ENCODE results near the gene WASHC4. TPM values are rescaled to one million over a fixed set of nuclear protein-coding genes. Genes with fewer than 3 reads are reported as not detected.

Gene WASHC4
- total and polyA plus RNA-seq, 2 donors (not counting 3 experiments of a cell fraction or from before 2014, with no cell fraction given): 30.4 to 123 TPM

- no peak for FAIRE-seq
- dilution Hi-C loops (cut with MboI; ENCODE audit: extremely low pct_ligation_motif_present, low sequenced_read_pairs) (no loop called here), intact Hi-C loops (cut with micrococcal nuclease) (loop anchor here (2.0 kb wide), 1 partner anchor 14 kb away; no protein-coding TSS in a partner anchor)
- peaks cover 12 to 50% of the 10 kb centered on the region in 2 experiments for H3K36me3 ChIP-seq (ENCODE audit: control insufficient read depth in 2 of 2, extremely low read depth in 1 of 2, insufficient read depth in 2 of 2, low read length in 2 of 2)
- H2AFZ ChIP-seq (ENCODE audit: low read depth, low read length): no peak overlapping the region
- H3K9me1 ChIP-seq (replicated peaks; ENCODE audit: control insufficient read depth, extremely low read depth, insufficient read depth, low read length): no peaks in the 10 kb centered on the region
- H3K27me3 ChIP-seq (ENCODE audit: control insufficient read depth in 2 of 2, insufficient read depth in 2 of 2, low read length in 2 of 2): no peaks in the 10 kb centered on the region
- H3K27ac ChIP-seq (ENCODE audit: insufficient read depth, low read depth, low read length): no peak overlapping the region
- BruUV-seq (replicated peaks): no TSS peak
- no peak overlapping the region for H3K4me3 ChIP-seq (replicated peaks in 1 of 3; ENCODE audit: insufficient read depth in 1 of 3, low read depth in 1 of 3, low read length in 3 of 3)
- POLR2A ChIA-PET: no interaction called here
- TF ChIP-seq POLR2A (IDR thresholded peaks at IDR 0.05; ENCODE audit: low read depth, low read length) (no peak), GATA2 (IDR thresholded peaks at IDR 0.05; ENCODE audit: insufficient read depth, insufficient read length, low read depth, low read length) (no peak), POLR2AphosphoS5 (IDR thresholded peaks at IDR 0.05; ENCODE audit: insufficient read depth, low read depth, low read length) (no peak), FOS (IDR thresholded peaks at IDR 0.05; ENCODE audit: borderline replicate concordance, insufficient read depth, low read length) (no peak), EZH2 (IDR thresholded peaks at IDR 0.05; ENCODE audit: borderline replicate concordance, low read depth, low read length, severe bottlenecking) (no peak), MYC (IDR thresholded peaks at IDR 0.05; ENCODE audit: low read depth, low read length) (no peak), JUN (IDR thresholded peaks at IDR 0.05; ENCODE audit: borderline replicate concordance, insufficient read depth, insufficient read length, low read depth) (no peak)
- TF ChIP-seq, protein P1, sequence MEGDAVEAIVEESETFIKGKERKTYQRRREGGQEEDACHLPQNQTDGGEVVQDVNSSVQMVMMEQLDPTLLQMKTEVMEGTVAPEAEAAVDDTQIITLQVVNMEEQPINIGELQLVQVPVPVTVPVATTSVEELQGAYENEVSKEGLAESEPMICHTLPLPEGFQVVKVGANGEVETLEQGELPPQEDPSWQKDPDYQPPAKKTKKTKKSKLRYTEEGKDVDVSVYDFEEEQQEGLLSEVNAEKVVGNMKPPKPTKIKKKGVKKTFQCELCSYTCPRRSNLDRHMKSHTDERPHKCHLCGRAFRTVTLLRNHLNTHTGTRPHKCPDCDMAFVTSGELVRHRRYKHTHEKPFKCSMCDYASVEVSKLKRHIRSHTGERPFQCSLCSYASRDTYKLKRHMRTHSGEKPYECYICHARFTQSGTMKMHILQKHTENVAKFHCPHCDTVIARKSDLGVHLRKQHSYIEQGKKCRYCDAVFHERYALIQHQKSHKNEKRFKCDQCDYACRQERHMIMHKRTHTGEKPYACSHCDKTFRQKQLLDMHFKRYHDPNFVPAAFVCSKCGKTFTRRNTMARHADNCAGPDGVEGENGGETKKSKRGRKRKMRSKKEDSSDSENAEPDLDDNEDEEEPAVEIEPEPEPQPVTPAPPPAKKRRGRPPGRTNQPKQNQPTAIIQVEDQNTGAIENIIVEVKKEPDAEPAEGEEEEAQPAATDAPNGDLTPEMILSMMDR (IDR thresholded peaks at IDR 0.05; ENCODE audit: extremely low read depth in 1 of 2, insufficient read depth in 1 of 2, low read depth in 1 of 2, low read length in 2 of 2): no peak
- TF ChIP-seq, protein P2, sequence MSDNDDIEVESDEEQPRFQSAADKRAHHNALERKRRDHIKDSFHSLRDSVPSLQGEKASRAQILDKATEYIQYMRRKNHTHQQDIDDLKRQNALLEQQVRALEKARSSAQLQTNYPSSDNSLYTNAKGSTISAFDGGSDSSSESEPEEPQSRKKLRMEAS (IDR thresholded peaks at IDR 0.05; ENCODE audit: insufficient read depth, insufficient read length): no peak
- H3K4me1 ChIP-seq (ENCODE audit: control insufficient read depth, extremely low read depth, insufficient read depth, low read length): no peaks in the 10 kb centered on the region
- no peak overlapping the region for H3K9ac ChIP-seq (replicated peaks; ENCODE audit: extremely low read depth, insufficient read depth, low read length)
- H3K4me2 ChIP-seq (ENCODE audit: insufficient read depth, low read length): no peak overlapping the region
- no peaks in the 10 kb centered on the region for H3K79me2 ChIP-seq (ENCODE audit: control insufficient read depth, insufficient read depth, low read length)
- DNase-seq (ENCODE audit: low read depth, low spot score): no peak
- CTCF ChIA-PET: interaction anchor here (1.4 kb wide), 1 partner anchor 224 kb away, joined by 4 read pairs; no protein-coding TSS in a partner anchor
- H4K20me1 ChIP-seq (replicated peaks; ENCODE audit: control insufficient read depth, extremely low read depth, insufficient read depth, low read length): peaks cover 5% of the 10 kb centered on the region
- no peaks in the 10 kb centered on the region for H3K9me3 ChIP-seq (replicated peaks; ENCODE audit: control insufficient read depth, insufficient read depth, low read length)
These were observed 51.3 kb downstream of the WASHC4 start for GRCh38 chr12:105158876-105159275.
